SKM-1 (cell line): ENCODE data around the gene ZNF20.
A peak's percentile ranks its signal among the peaks of the same experiment; 100 is the strongest.

Experiments used
- DNase-seq: peaks from one replicate; lab custom pipeline; 2025; ENCODE audit not compliant: unreplicated experiment; lab: John Stamatoyannopoulos, UW

ZNF20 gene

GRCh38 chr19:12139885-12140544, at the start of gene ZNF20:
ZNF20 (minus strand) TSS chr19:12140350; CDS start chr19:12140182, 168 bp downstream.
- peak; percentile 91 for DNase-seq

DNA sequence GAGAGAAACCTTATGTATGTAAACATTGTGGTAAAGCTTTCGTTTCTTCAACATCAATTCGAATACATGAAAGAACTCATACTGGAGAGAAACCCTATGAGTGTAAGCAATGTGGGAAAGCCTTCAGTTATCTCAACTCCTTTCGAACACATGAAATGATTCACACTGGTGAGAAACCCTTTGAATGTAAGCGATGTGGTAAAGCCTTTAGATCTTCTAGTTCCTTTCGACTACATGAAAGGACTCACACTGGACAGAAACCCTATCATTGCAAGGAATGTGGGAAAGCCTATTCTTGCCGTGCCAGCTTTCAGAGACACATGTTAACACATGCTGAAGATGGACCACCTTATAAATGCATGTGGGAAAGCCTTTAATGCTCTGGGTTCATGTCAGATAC, 47.5 kb upstream of the ZNF20 start:
- DNase-seq: no peak

GRCh38 chr19:12180377-12180776, 40.2 kb upstream of the ZNF20 start:
- no peak for DNase-seq

- no peak for DNase-seq
Observed at GRCh38 chr19:12166626-12167025, 26.5 kb upstream of the ZNF20 start.

GRCh38 chr19:12163826-12164225, 23.7 kb upstream of the ZNF20 start:
- no peak for DNase-seq

DNA sequence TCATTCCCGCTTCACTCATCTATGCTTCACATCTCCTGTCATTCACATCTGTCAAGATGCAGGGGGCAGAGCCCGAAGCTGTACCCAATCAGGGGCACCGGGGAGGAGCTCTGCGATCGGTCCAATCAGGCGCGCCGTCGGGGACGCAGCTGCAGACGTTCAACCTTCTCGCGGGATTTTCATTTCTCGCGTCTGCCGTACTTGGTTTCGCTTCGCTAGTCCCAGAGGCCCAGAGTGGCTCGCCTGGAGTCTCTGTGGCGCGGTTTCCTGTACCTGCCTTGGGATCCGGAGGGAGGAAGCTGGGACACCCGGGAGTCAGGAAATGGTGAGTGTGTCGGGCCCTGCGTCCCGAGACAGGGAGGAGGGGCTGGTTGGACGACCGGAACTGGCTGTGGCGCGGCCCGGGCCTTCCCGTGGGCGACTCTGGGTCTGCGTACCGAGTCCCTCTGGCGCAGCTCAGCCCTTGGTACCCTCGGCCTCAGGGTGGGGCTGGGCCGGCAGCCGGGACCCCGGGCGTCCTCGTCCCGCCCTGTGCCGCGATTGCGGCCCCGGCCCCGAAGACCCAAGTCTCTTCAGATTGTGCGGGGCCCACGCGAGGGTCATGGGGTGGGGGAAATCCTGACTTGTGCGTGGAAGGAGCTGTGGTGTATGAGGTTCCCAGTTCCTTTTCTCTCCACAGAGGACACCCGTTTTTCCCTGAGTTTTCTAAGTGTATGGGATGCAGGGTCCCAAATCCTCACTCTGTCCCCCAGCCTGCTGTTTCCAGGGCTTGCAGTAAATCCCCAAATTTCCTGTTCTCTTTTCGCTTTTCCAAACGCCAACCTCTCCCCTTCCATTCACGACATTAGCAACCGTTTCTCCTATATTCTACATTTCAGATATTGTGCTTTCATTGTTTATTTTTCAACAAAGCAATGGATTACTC, 23.0 kb upstream of the ZNF20 start, which contains the start of gene ZNF136:
Gene ZNF136 (plus strand): TSS at position 215 of the 925 bp plus-strand sequence. CDS start 108 bp downstream, at position 323.
- DNase-seq: peak; percentile 84

DNA sequence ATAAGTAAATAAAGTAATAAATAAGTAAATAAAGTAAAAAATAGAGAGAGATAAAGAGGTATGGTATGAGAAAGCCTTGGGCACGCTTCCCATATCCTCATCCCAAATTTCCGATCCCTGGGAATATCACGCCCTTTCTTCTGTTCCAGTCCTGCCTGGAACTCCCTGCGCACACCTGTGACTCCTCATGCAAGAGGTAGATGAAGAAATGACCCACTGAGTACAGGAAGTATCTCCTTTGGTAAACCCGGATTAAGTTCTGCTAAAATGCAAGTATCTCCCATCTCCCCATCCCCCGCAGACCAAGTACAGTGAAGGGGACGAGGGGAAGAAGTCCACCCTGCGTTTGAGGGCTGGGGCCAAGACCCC, 22.3 kb upstream of the ZNF20 start:
- DNase-seq: no peak

DNA sequence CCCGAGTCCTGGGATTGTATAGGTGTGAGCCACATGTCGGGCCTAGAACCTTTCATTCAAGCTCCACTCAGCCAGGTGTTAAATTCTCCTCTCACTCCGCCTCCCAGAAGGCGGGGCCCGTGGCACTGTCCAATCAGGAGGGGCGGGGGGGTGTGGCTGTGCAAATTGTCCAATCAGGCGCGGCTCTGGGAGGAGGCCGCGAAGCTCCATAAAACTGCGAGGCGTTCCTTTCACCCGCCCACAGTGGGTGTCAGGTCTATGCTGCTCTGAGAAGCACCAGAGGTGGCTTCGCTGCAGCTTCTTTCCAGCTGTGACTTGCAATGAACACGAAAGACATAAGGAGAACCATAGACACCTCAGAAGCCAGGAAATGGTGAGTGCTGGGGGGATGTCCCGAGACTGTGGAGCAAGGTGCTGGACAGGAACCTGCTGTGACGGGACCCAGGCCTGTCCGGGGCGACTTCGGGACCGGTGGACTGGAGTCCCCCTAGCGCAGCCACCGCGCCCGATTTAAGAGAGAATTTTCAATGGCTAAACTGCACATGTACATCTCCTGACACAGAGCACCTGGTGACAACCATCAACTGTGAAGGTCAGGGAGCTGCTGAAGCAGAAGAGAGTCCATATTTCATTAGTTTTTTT, 19.7 kb upstream of the ZNF20 start:
- DNase-seq: no peak

DNA sequence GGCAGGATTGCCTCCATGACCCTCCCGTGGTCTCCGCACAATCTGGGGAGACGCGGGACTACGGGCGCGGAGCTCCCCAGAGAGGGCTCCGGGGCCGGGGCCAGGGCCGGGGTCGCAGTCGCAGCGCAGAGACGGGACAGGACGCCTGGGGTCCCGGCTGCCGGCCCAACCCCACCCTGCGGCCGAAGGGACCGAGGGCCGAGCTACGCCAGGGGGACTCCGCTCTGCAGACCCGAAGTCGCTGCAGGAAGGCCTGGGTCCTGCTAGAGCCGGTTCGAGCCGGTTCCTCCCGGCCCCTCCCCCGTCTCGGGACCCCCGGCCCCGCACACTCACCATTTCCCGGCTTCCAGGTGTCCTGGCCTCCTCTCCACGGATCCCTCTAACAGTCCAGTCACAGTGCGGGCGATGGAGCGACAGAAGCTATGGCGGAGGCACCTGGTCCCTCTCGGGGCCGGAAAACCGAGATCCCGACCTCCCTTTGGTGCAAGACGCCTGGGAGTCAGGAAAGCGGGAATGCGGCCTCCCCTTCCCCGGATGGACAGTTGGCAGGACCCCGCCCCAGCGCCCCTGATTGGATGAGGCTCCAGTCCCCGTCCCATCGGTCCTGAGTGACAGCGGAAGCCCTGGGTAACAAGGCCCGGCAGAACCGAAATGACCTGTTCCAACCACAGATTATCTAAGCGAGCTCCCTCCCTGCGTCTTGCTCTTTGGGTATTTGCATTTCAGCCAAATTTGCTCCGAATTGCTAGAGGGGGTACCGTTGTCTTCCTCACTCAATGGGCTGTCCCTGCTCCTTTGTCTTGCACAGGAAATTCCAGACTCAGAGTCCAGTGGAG, 16.3 kb upstream of the ZNF20 start, which contains the start of gene ZNF625:
Gene ZNF625 (minus strand): TSS at position 512 of the 836 bp plus-strand sequence. CDS start 176 bp downstream, at position 336.
- DNase-seq: peak; percentile 47

GRCh38 chr19:12155324-12155860, 15.2 kb upstream of the ZNF20 start:
- no peak for DNase-seq

DNA sequence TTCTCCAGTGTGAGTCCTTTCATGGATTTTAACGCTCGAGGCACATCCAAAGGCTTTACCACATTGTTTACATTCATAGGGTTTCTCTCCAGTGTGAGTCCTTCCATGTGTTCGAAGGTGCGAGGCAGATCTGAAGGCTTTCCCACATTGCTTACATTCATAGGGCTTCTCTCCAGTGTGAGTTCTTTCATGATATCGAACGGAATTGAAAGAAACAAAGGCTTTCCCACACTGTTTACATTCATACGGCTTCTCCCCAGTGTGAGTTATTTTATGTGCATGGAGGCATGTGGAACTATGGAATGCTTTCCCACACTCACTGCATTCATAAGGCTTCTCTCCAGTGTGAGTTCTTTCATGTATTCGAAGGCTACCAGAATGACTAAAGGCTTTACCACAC, 5.2 kb upstream of the ZNF20 start:
- DNase-seq: no peak

DNA sequence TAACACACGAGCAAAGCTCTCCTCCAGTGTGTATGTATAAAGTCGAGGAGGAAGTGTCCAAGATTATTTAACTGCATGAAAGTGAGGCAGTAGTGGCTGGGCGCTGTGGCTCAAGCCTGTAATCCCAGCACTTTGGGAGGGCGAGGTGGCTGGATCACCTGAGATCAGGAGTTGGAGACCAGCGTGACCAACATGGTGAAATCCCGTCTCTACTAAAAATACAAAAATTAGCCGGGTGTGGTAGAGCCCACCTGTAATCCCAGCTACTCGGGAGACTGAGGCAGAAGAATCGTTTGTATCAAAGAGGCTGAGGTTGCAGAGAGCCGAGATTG, 1.2 kb upstream of the ZNF20 start:
- DNase-seq: no peak

DNA sequence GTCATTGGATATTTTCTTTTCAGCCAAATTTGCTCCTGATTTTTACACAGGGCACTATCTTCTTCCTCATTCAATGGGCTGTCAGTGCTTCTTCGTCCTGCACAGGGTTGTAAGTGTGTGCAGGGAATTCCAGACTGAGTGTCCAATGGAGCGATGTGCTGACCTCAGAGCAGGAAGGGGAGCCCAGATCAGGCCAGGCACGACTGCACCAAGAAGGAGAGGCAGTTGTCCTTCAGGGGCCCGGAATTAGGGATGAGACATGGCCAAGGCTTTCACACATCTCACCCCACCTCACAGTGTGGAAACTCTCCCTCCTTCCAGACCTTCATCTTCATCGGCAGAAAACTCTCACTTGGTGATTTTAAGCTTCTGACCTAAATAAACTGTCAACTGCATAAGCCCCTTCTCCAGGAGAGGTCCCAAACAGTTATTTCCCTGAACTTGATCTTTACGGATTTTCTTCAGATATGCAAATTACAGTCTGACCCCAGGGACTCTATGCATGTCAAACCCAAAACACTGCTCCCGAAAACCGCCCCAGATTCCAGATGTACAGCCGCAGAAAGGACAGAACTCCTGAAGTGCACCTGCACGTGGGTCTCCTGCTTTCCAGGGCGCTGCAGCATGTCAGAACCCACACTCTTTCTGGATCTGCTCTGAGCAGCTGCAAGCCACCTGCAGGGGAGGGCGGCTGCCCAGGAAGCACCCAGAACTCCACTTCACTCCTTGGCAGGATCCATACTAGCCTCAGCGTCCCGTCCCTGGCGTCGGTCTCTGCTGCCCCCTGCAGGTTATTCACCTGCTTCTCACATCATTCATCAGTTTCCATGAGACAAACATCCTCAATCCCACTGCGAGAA, 625 bp upstream of the ZNF20 start:
- DNase-seq: peak; percentile 86

- no peak for DNase-seq
Observed at GRCh38 chr19:12139269-12139668, 881 bp downstream of the ZNF20 start.

DNA sequence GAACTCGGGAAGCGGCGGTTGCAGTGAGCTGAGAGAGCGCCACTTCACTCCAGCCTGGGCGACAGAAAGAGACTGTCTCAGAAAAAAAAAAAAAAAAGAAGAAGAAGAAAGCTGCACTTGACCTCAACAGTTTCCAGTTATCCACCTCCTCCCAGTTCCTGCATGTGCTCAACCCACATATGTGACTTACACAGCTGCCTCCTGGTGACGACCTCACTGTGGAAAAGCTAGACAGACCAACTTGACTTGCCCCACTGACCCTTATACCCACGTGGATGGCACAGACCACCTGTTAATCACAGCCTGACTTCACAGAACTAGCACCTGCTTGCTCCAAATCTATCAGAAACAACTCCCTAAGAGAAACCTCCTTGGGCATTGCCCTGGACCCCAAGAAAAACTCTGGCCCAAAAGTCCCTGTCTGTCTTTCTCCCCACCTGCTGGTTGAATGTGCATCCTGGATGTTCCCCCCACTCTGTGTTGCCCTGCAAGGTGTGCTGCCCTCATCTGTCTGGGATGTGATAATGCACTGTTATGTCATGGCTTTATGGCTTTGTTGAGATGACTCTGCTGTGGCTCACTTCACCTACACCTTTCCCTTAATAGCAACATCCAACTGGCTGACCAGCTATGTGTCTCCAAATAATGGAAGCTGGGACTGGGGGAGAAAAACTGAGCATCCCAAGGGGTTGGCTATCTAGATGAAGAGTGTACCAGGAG, 2.8 kb downstream of the ZNF20 start:
- DNase-seq: no peak

DNA sequence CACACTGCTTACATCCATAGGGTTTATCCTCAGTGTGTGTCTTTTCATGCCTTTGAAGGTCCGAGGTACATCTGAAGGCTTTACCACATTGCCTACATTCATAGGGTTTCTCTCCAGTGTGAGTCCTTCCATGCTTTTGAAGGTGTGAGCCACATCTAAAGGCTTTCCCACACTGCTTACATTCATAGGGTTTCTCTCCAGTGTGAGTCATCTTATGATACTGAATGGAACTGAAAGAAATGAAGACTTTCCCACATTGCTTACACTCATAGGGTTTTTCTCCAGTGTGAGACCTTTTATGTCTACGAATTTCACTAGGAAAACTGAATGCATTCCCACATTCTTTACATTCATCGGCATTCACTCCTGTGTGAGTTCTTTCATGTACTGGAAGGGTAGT, 7.1 kb downstream of the ZNF20 start:
- DNase-seq: no peak

DNA sequence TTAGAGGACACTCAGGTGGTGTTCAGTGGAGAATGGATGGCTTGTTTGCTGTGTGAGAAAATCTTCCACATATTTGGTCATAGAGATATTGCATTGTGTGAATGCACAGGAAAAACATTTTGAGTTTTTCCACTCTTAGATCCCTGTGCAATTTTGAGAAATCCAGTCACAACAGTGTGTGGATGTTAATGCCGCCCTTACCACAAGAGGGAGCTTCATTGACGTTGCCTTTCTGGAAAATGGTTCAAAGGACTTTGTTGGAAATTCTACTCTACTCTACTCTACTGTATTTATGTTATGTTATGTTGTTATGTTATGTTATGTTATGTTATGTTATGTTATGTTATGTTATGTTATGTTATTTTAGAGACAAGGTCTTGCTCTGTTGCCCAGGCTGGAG, 13.4 kb downstream of the ZNF20 start:
- peak; percentile 14 for DNase-seq

GRCh38 chr19:12117201-12117970, 22.8 kb downstream of the ZNF20 start:
- no peak for DNase-seq
